Calu3 (cell line): ENCODE measurements around the gene FGF9. TPM values are rescaled to one million over a fixed set of nuclear protein-coding genes. Genes with fewer than 3 reads are reported as not detected.

Experiments
- BruUV-seq: library from RNA; stranded (reverse); fragments of 400-500 nt; replicated peaks from 2 replicates; lab custom pipeline; 2021; lab: Mats Ljungman, UMichigan
- CTCF ChIA-PET: fragments of 300-600 bp; sonication (Branson Sonifier 250); formaldehyde crosslinking; loops from one replicate; lab custom pipeline; 2022; ENCODE audit warnings: antibody characterized with exemption; lab: Charles Lee
- DNase-seq: peaks from one replicate; pipeline ENCODE4 v3.0.0; 2022
- H3K27ac Mint-ChIP-seq: one replicate; pipeline ENCODE4 v1.8.0; 2022; ENCODE audit warnings: mixed read lengths; ENCODE audit not compliant: unreplicated experiment
- H3K27me3 Mint-ChIP-seq: one replicate; pipeline ENCODE4 v1.8.0; 2022; ENCODE audit warnings: mixed read lengths; ENCODE audit not compliant: unreplicated experiment
- H3K36me3 Mint-ChIP-seq: one replicate; pipeline ENCODE4 v1.8.0; 2022; ENCODE audit warnings: mild to moderate bottlenecking, moderate library complexity, mixed read lengths; ENCODE audit not compliant: insufficient read depth, unreplicated experiment
- H3K4me1 Mint-ChIP-seq: one replicate; pipeline ENCODE4 v1.8.0; 2022; ENCODE audit warnings: mild to moderate bottlenecking, low read depth, mixed read lengths; ENCODE audit not compliant: unreplicated experiment
- H3K4me3 Mint-ChIP-seq: one replicate; pipeline ENCODE4 v1.8.0; 2022; ENCODE audit warnings: mild to moderate bottlenecking, low read depth, moderate library complexity, mixed read lengths; ENCODE audit not compliant: unreplicated experiment
- H3K9me3 Mint-ChIP-seq: one replicate; pipeline ENCODE4 v1.8.0; 2022; ENCODE audit warnings: low read depth, mixed read lengths; ENCODE audit not compliant: unreplicated experiment
- CTCF ChIP-seq: fragments of 200-600 bp; IDR thresholded peaks from one replicate; pipeline ENCODE4 v1.8.0; 2022; ENCODE audit warnings: antibody characterized with exemption; ENCODE audit not compliant: unreplicated experiment
- intact Hi-C: fragments of 100-400 bp; cut with micrococcal nuclease; formaldehyde crosslinking; loops from one replicate; pipeline ENCODE4 v1.10.0; 2022; ENCODE audit not compliant: unreplicated experiment
- total RNA-seq: library from RNA; stranded (reverse); gene quantifications from 2 replicates; pipeline ENCODE4 v1.2.3, GENCODE V29; 2022

The FGF9 gene
- total RNA-seq, 1 experiment from 2014 or later: not detected

GRCh38 chr13:21668732-21669275, 2.1 kb upstream of the FGF9 start:
- peaks cover 10% of the 10 kb centered on the region for H3K4me1 Mint-ChIP-seq
- BruUV-seq: no TSS peak
- peaks cover 63% of the 10 kb centered on the region for H3K27me3 Mint-ChIP-seq
- intact Hi-C loops: no loop called here
- TF ChIP-seq CTCF: no peak
- H3K27ac Mint-ChIP-seq: no peak overlapping the region
- DNase-seq: no peak
- H3K9me3 Mint-ChIP-seq: no peaks in the 10 kb centered on the region
- CTCF ChIA-PET: no interaction called here
- peaks cover 22% of the 10 kb centered on the region for H3K36me3 Mint-ChIP-seq
- peak overlapping the region; percentile 84 for H3K4me3 Mint-ChIP-seq

- H3K36me3 Mint-ChIP-seq: peaks cover 22% of the 10 kb centered on the region
- no peaks in the 10 kb centered on the region for H3K9me3 Mint-ChIP-seq
- no TSS peak for BruUV-seq
- H3K27ac Mint-ChIP-seq: no peak overlapping the region
- intact Hi-C loops: loop anchor here (2.0 to 10.0 kb wide), 2 partner anchors 33 to 155 kb away; no protein-coding TSS in a partner anchor
- H3K27me3 Mint-ChIP-seq: peaks cover 71% of the 10 kb centered on the region
- DNase-seq: peak; percentile 52
- peaks cover 10% of the 10 kb centered on the region for H3K4me1 Mint-ChIP-seq
- H3K4me3 Mint-ChIP-seq: peak overlapping the region; percentile 84
- CTCF ChIA-PET: interaction anchor here (0.5 to 0.9 kb wide), 3 partner anchors 24 to 280 kb away, joined by 3 to 4 read pairs (median 3); no protein-coding TSS in a partner anchor
- no peak for TF ChIP-seq CTCF
Measured at GRCh38 chr13:21670006-21670882, 629 bp upstream of the FGF9 start.

- intact Hi-C loops: loop anchor here (2.0 to 10.0 kb wide), 2 partner anchors 35 to 153 kb away; no protein-coding TSS in a partner anchor
- TF ChIP-seq CTCF: no peak
- CTCF ChIA-PET: no interaction called here
- Mint-ChIP-seq H3K4me3 (peak overlapping the region; percentile 84), H3K27me3 (peaks cover 82% of the 10 kb centered on the region), H3K27ac (no peak overlapping the region), H3K36me3 (peaks cover 22% of the 10 kb centered on the region), H3K4me1 (peaks cover 10% of the 10 kb centered on the region), H3K9me3 (no peaks in the 10 kb centered on the region)
- no TSS peak for BruUV-seq
- DNase-seq: no peak
Measured at GRCh38 chr13:21671620-21672286, 880 bp downstream of the FGF9 start.

GRCh38 chr13:21672287-21672680, 1.4 kb downstream of the FGF9 start:
- intact Hi-C loops: loop anchor here (10.0 kb wide), 1 partner anchor 153 kb away; no protein-coding TSS in a partner anchor
- no peak for DNase-seq
- peaks cover 84% of the 10 kb centered on the region for H3K27me3 Mint-ChIP-seq
- BruUV-seq: no TSS peak
- H3K36me3 Mint-ChIP-seq: peaks cover 22% of the 10 kb centered on the region
- H3K27ac Mint-ChIP-seq: no peak overlapping the region
- H3K4me3 Mint-ChIP-seq: no peak overlapping the region
- no peaks in the 10 kb centered on the region for H3K9me3 Mint-ChIP-seq
- TF ChIP-seq CTCF: no peak
- CTCF ChIA-PET: interaction anchor here (0.7 kb wide), 1 partner anchor 51 kb away, joined by 3 read pairs; no protein-coding TSS in a partner anchor
- peaks cover 10% of the 10 kb centered on the region for H3K4me1 Mint-ChIP-seq
